Measurements from ENCODE around the gene ANK3.

The ANK3 gene

GRCh38 chr10:60208676-60209269 lies 180.9 kb downstream of the ANK3 start:
- no peak for DNase-seq

- DNase-seq, result no peak
Observed at GRCh38 chr10:60207894-60208293, 181.8 kb downstream of the ANK3 start.

- DNase-seq, result no peak
Observed at GRCh38 chr10:60206735-60207134, 182.9 kb downstream of the ANK3 start.

DNA sequence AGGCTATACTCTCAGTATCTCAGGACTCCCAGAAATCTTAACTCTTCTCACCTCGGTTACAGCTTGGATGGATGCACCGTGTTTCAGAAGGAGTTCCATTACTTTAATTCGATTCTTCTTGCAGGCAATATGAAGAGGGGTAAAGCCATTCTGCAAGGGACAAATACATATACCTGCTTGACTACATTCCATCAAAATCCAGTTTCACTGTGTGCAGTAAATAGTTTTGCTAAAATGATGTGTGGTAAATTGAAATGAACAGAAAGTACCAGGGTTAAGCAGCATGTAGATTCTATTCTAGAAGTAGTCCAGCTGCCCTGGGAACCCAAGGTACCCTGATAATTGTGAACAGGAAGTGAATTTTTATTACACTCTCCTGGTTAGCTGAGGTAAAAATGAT lies 183.9 kb downstream of the ANK3 start:
- DNase-seq, result no peak

DNA sequence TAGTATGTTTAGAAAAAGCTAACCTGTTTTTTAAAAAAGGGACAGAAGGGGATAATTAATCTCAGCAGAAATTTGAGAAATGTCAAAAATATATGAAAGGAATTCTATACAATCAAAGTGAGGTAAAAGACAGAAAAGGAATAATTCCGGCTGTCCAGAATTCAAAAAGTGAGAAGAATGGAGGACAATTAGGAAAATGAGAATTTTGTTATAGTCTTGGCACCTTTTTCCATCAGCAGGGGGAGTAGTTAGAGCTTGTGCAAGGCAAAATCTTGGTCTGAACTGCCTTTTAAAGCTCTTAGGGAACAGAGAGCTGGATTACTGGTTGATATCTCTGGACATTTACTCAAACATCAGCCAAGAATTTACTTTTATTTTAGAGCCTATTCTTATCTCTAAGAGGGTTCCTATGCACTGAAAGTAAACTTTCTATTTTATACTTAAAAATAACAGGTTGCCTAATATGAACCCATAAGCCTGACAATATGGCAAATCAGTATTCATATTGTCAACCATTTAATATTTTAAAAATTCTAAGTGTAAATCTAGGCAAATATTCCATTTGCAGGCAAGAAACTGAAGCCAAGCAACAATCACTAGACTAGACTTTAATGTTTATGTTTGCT lies 185.6 kb downstream of the ANK3 start:
- DNase-seq, result no peak

- DNase-seq, result no peak
Observed at GRCh38 chr10:60200682-60201053, 189.0 kb downstream of the ANK3 start.

DNA sequence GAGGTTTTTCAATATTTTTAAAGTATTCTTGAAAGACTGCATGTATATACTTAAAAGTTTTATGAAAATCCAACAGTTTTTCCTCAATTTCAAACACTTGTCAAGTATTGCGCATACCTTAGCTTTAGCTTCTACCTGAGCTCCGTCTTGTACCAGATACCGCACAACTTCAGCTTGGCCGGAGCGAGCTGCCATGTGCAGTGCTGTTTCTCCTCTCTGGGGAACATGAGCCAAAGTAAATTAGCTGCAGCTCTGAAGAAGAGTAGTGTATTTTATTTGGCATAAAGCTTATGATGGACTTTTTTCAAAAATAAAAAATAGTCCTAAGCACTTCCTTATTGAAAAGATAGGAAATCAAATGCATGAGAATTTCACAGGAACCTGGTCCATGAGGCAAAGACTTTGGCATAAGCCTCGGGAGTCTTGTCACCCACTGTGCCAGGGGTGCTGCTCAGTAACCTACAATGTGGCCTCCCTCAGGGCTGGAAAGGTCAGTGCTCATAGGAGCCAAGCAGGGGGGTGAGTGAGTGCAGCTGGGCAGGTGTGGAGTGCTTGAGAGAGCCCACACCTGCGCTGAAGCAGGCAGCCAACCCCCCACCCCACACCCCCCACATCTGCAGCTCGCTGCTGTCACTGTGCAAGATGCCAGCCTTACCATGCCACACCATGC lies 189.5 kb downstream of the ANK3 start:
- DNase-seq, result no peak

DNA sequence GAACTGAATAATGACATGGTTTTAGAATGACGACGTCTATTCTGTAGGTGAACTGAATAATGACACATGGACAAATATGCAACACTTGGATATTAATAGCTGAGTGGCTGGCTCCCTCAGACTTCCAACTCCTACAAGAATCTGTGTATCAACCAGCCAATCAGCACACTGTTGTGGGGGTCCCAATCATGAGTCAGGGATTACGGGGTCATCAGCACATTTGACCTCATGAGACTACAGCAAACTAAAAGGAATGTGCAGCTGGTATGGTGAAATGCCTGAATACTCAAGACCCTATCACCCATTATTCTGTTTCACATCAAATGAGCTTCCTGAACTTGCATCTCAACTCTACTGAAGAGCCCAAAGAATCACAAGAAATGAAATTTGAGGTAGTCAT lies 192.5 kb downstream of the ANK3 start:
- DNase-seq, result no peak

DNA sequence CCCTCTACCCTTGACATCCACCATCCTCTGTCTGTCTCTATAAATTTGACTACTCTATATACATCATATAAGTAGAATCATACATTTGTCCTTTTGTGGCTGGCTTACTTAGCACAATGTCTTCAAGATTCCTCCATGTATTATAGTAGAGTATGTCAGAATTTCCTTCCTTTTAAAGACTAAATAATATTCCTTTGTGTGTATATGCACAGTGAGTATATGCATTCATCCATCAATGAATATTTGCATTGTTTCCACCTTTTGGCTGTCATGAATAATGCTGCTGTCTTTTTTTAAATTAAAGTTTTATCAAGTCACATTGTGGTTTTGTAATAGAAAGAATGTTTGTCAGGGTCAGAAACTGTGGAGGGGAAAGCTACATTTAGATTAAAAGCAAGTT lies 195.3 kb downstream of the ANK3 start:
- no peak for DNase-seq

GRCh38 chr10:60192946-60193345 lies 196.7 kb downstream of the ANK3 start:
- DNase-seq, result no peak

- no peak for DNase-seq
Observed at GRCh38 chr10:60189861-60190475, 199.7 kb downstream of the ANK3 start.

GRCh38 chr10:60188548-60188947 lies 201.1 kb downstream of the ANK3 start:
- DNase-seq, result no peak

DNA sequence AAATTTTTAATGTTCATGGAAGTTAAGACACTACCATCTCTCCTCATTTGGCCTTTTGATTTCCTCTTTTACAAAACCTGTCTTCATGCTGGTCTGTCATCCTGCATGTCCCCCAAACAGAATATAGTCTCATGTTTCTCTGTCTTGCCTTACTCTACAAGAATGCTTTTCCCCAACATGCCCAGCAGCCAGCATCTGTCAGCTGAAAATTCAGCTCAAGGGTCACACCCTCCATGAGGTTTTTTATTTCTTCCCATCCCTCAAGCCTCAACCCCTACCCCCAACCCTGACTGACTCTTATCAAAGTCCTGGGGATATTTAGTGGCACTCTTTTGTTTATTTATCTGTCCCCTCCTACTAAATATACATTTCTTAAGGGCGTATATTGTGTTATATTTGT lies 202.0 kb downstream of the ANK3 start:
- DNase-seq, result no peak

DNA sequence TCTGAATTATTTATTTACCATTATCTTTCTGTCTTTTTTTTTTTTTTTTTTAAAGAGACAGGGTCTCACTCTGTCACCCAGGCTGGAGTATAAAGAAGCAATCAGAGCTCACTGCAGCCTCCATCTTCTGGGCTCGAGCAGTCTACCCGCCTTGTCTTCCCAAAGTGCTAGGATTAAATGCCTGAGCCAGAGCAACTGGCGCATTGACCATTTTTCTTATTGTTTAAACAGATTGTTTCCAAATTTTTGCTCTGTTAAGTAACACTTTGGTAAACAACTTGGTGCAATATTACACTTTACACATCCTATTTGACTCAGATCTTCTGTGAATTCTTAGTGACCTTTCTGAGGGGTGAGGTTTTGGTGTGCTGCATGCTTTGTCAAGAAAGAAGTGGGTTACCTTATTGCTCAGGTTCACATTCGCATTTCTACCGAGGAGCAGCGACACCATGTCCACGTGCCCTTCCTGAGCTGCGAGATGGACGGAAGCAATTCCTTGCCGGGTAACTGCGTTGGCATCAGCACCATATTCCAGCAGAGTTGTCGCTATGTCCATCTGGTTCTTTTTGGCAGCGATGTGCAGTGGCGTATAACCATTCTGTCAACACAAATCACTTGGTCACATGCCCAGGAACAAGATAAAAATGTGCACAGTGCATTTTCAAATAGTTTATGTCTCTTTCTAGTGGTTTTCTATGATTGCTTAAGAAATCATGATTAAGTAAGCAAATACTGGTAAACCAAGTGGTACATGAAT lies 203.2 kb downstream of the ANK3 start:
- DNase-seq, result no peak

GRCh38 chr10:60185421-60185820 lies 204.3 kb downstream of the ANK3 start:
- DNase-seq, result no peak

DNA sequence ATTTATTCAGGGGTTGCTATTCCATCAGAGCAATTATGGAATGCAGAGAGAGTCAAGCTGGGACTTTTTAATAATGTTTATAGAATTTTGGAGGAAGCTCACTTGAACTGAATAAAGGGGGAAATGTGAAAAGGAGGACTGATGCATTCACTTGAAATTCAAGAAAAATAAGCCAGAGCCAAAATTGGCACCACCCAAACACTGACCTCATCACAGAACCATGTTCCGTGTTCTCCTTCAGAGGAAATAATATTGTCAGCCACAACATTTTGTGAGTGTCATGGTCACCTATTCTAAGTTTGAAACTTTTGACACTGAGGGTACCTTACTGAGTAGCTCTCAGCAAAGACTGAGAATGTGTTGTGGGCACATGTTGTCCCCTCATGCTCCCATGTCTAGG lies 207.0 kb downstream of the ANK3 start:
- no peak for DNase-seq

- DNase-seq, result no peak
Observed at GRCh38 chr10:60176925-60177324, 212.8 kb downstream of the ANK3 start.

- no peak for DNase-seq
Observed at GRCh38 chr10:60175441-60175971, 214.2 kb downstream of the ANK3 start.

GRCh38 chr10:60172363-60172990 lies 217.2 kb downstream of the ANK3 start:
- DNase-seq, result no peak

GRCh38 chr10:60171436-60172013 lies 218.2 kb downstream of the ANK3 start:
- DNase-seq, result no peak

DNA sequence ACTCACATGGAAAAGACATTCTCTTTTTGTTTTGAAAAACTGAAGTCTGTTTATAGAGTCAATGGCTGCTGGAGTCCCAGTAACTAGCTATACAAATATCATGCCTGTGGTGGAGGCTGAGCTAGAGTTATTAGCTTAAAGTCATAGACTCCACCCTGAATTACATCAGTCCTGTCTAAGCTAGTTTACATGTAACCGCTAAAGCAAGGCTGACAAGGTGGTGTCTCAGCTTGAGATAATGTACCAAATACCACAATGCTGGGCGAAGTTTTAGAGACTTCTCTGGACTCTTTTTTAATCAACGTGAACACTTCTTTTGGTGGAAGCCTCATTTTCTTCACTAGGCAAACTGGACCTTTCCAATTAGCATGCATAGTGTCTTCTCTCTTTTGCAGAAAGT lies 219.4 kb downstream of the ANK3 start:
- DNase-seq, result no peak

- no peak for DNase-seq
Observed at GRCh38 chr10:60169111-60169510, 220.6 kb downstream of the ANK3 start.
